DMS 273 (cell line): ENCODE data around the gene ETV6.
"Not testable (repeated sequence)": the region's sequence is repeated elsewhere in the genome, so short reads cannot be mapped to it uniquely, and the experiment has no call there.

Source experiments
- DNase-seq: peaks from one replicate; lab custom pipeline; 2025; ENCODE audit not compliant: unreplicated experiment; lab: John Stamatoyannopoulos, UW

Gene ETV6

GRCh38 chr12:11905534-11905933 lies 256.1 kb downstream of the ETV6 start:
- DNase-seq, result no peak

GRCh38 chr12:11906286-11906935 lies 256.9 kb downstream of the ETV6 start:
- no peak for DNase-seq

GRCh38 chr12:11907625-11908024 lies 258.2 kb downstream of the ETV6 start:
- DNase-seq, result no peak

- DNase-seq, result not testable (repeated sequence)
Measured at GRCh38 chr12:11909406-11909805, 259.9 kb downstream of the ETV6 start.

- no peak for DNase-seq
Measured at GRCh38 chr12:11916113-11916512, 266.6 kb downstream of the ETV6 start.

- DNase-seq, result no peak
Measured at GRCh38 chr12:11916771-11917170, 267.3 kb downstream of the ETV6 start.

- DNase-seq, result no peak
Measured at GRCh38 chr12:11917501-11917900, 268.0 kb downstream of the ETV6 start.

- no peak for DNase-seq
Measured at GRCh38 chr12:11920231-11920630, 270.8 kb downstream of the ETV6 start.

GRCh38 chr12:11922361-11922760 lies 272.9 kb downstream of the ETV6 start:
- no peak for DNase-seq

GRCh38 chr12:11923067-11923466 lies 273.6 kb downstream of the ETV6 start:
- no peak for DNase-seq

- no peak for DNase-seq
Measured at GRCh38 chr12:11927286-11927935, 277.9 kb downstream of the ETV6 start.

- no peak for DNase-seq
Measured at GRCh38 chr12:11929714-11930113, 280.2 kb downstream of the ETV6 start.

- DNase-seq, result no peak
Measured at GRCh38 chr12:11939223-11939622, 289.7 kb downstream of the ETV6 start.

GRCh38 chr12:11941606-11942337 lies 292.3 kb downstream of the ETV6 start:
- DNase-seq, result peak; percentile 23

GRCh38 chr12:11943919-11944700 lies 294.6 kb downstream of the ETV6 start:
- no peak for DNase-seq
